IMR-90 (cell line): ENCODE results near the gene AGAP1. TPM values are rescaled to one million over a fixed set of nuclear protein-coding genes. Genes with fewer than 3 reads are reported as not detected.
A peak's percentile ranks its signal among the peaks of the same experiment; 100 is the strongest.

Experiments used
- ATAC-seq: fragments of 200-7000 bp; cut with Tn5 transposase; 2 replicates; pipeline ENCODE4 v1.9.1; 2020; ENCODE audit warnings: low read depth, mild to moderate bottlenecking, moderate library complexity
- BruUV-seq: library from RNA; stranded (reverse); fragments of 400-500 nt; replicated peaks from 2 replicates; lab custom pipeline; 2021; lab: Mats Ljungman, UMichigan
- CTCF ChIA-PET: fragments of 300-600 bp; formaldehyde crosslinking; extraction: SDS; loops from one replicate; lab custom pipeline; 2021; ENCODE audit warnings: antibody characterized with exemption; lab: Yijun Ruan, JAX
- POLR2A ChIA-PET: fragments of 300-600 bp; sonication (Branson Sonifier 250); formaldehyde crosslinking; loops from one replicate; lab custom pipeline; 2022; ENCODE audit warnings: antibody characterized with exemption; ENCODE audit not compliant: unreplicated experiment; lab: Charles Lee
- DNase-seq: peaks from one replicate; pipeline ENCODE4 v3.0.0; 2013
- H2AFZ ChIP-seq: replicated peaks from 2 replicates; pipeline ENCODE3; 2013; ENCODE audit warnings: low read length, mild to moderate bottlenecking; ENCODE audit not compliant: poor library complexity
- H2AK5ac ChIP-seq: 2 replicates; pipeline ENCODE4 v1.6.1; 2013; ENCODE audit warnings: low read depth, low read length, inconsistent platforms
- H2AK9ac ChIP-seq: replicated peaks from 2 replicates; pipeline ENCODE3; 2013; ENCODE audit warnings: mild to moderate bottlenecking, low read depth, low read length, moderate library complexity; ENCODE audit not compliant: poor library complexity
- H2BK120ac ChIP-seq: 2 replicates; pipeline ENCODE4 v1.6.1; 2013; ENCODE audit warnings: low read depth, low read length, inconsistent platforms
- H2BK15ac ChIP-seq: 3 replicates; pipeline ENCODE4 v1.6.1; 2013; ENCODE audit warnings: low read depth, low read length, inconsistent platforms
- H2BK20ac ChIP-seq: 2 replicates; pipeline ENCODE4 v1.6.1; 2013; ENCODE audit warnings: low read depth, mild to moderate bottlenecking, inconsistent platforms, low read length, moderate library complexity
- H2BK5ac ChIP-seq: 2 replicates; pipeline ENCODE4 v1.6.1; 2013; ENCODE audit warnings: mild to moderate bottlenecking, low read depth, low read length, inconsistent platforms; ENCODE audit not compliant: poor library complexity, severe bottlenecking
- H3K14ac ChIP-seq: replicated peaks from 2 replicates; pipeline ENCODE4 v1.6.1; 2013; ENCODE audit warnings: low read depth, low read length, inconsistent platforms
- H3K18ac ChIP-seq: 2 replicates; pipeline ENCODE4 v1.6.1; 2013; ENCODE audit warnings: low read depth, low read length, control low read depth
- H3K23ac ChIP-seq: 2 replicates; pipeline ENCODE4 v1.6.1; 2013; ENCODE audit warnings: low read depth, low read length, inconsistent platforms
- H3K27ac ChIP-seq: 2 replicates; pipeline ENCODE4 v1.5.1; 2013; ENCODE audit warnings: mild to moderate bottlenecking, control low read depth, low read length; ENCODE audit not compliant: insufficient read depth
- H3K27me3 ChIP-seq: 2 replicates; pipeline ENCODE4 v1.6.1; 2013; ENCODE audit warnings: low read length; ENCODE audit not compliant: control insufficient read depth, insufficient read depth
- H3K36me3 ChIP-seq: 2 replicates; pipeline ENCODE4 v1.6.1; 2013; ENCODE audit warnings: low read length, mixed read lengths; ENCODE audit not compliant: control insufficient read depth, insufficient read depth
- H3K4ac ChIP-seq: 2 replicates; pipeline ENCODE4 v1.6.1; 2013; ENCODE audit warnings: low read depth, low read length, inconsistent platforms
- H3K4me1 ChIP-seq: 2 replicates; pipeline ENCODE4 v1.6.1; 2013; ENCODE audit warnings: low read length, mixed read lengths; ENCODE audit not compliant: control insufficient read depth, insufficient read depth
- H3K4me2 ChIP-seq: 2 replicates; pipeline ENCODE4 v1.6.1; 2013; ENCODE audit warnings: low read depth, mild to moderate bottlenecking, control low read depth, low read length, moderate library complexity
- H3K4me3 ChIP-seq: 2 replicates; pipeline ENCODE4 v1.5.1; 2013; ENCODE audit warnings: low read depth, mild to moderate bottlenecking, control low read depth, low read length, moderate library complexity; ENCODE audit not compliant: insufficient read depth
- H3K56ac ChIP-seq: 2 replicates; pipeline ENCODE4 v1.6.1; 2013; ENCODE audit warnings: low read length, inconsistent platforms; ENCODE audit not compliant: insufficient read depth; ENCODE audit errors: extremely low read depth
- H3K79me1 ChIP-seq, 2 experiments: 2 replicates each; pipeline ENCODE4 v1.6.1; 2013; ENCODE audit warnings: low read length in 2 of 2, inconsistent platforms in 1 of 2, low read depth in 1 of 2
- H3K9ac ChIP-seq: 2 replicates; pipeline ENCODE4 v1.6.1; 2013; ENCODE audit warnings: low read depth, low read length, control low read depth
- H3K9me1 ChIP-seq: 2 replicates; pipeline ENCODE4 v1.6.1; 2013; ENCODE audit warnings: low read length, inconsistent platforms; ENCODE audit not compliant: insufficient read depth
- H3K9me3 ChIP-seq: 2 replicates; pipeline ENCODE4 v1.6.1; 2013; ENCODE audit warnings: low read length; ENCODE audit not compliant: control insufficient read depth, insufficient read depth
- H4K20me1 ChIP-seq: 2 replicates; pipeline ENCODE4 v1.6.1; 2013; ENCODE audit warnings: low read length, inconsistent platforms; ENCODE audit not compliant: insufficient read depth
- H4K5ac ChIP-seq: 2 replicates; pipeline ENCODE4 v1.6.1; 2013; ENCODE audit warnings: mild to moderate bottlenecking, low read depth, low read length, control low read depth
- H4K8ac ChIP-seq, 2 experiments: 2 replicates each; pipeline ENCODE4 v1.6.1; 2013; ENCODE audit warnings: low read depth in 2 of 2, low read length in 2 of 2, control low read depth in 1 of 2, inconsistent platforms in 1 of 2
- H4K91ac ChIP-seq: 2 replicates; pipeline ENCODE4 v1.6.1; 2013; ENCODE audit warnings: low read depth, low read length, inconsistent platforms; ENCODE audit not compliant: insufficient read depth
- BHLHE40 ChIP-seq: fragments of 150-350 bp; IDR thresholded peaks from 2 replicates; pipeline ENCODE4 v1.6.1; 2016; ENCODE audit warnings: mild to moderate bottlenecking, low read depth, low read length
- CEBPB ChIP-seq: IDR thresholded peaks from 2 replicates; pipeline ENCODE4 v1.6.1; 2012; ENCODE audit warnings: low read depth, low read length, improper control_type of control experiment
- CHD1 ChIP-seq: IDR thresholded peaks from 2 replicates; pipeline ENCODE4 v1.6.1; 2012; ENCODE audit warnings: low read depth, low read length, improper control_type of control experiment
- MAFK ChIP-seq: IDR thresholded peaks from 2 replicates; pipeline ENCODE4 v1.6.1; 2012; ENCODE audit warnings: low read depth, low read length, improper control_type of control experiment
- MAZ ChIP-seq: IDR thresholded peaks from 2 replicates; pipeline ENCODE4 v1.6.1; 2012; ENCODE audit warnings: low read depth, mild to moderate bottlenecking, low read length, improper control_type of control experiment, moderate library complexity, borderline replicate concordance
- MXI1 ChIP-seq: IDR thresholded peaks from 2 replicates; pipeline ENCODE4 v1.6.1; 2012; ENCODE audit warnings: low read depth, mild to moderate bottlenecking, low read length, moderate library complexity, borderline replicate concordance
- NFE2L2 ChIP-seq: fragments of 150-350 bp; IDR thresholded peaks from 2 replicates; pipeline ENCODE4 v1.6.1; 2016; ENCODE audit warnings: low read depth, mild to moderate bottlenecking, low read length
- RAD21 ChIP-seq: IDR thresholded peaks from 2 replicates; pipeline ENCODE4 v1.6.1; 2012; ENCODE audit warnings: low read length, improper control_type of control experiment
- RCOR1 ChIP-seq: IDR thresholded peaks from 2 replicates; pipeline ENCODE4 v1.6.1; 2012; ENCODE audit warnings: mild to moderate bottlenecking, low read length, improper control_type of control experiment; ENCODE audit not compliant: insufficient replicate concordance
- RFX5 ChIP-seq: IDR thresholded peaks from 2 replicates; pipeline ENCODE4 v1.8.0; 2012; ENCODE audit warnings: low read depth, mild to moderate bottlenecking, low read length, moderate library complexity
- SMC3 ChIP-seq: fragments of 150-350 bp; IDR thresholded peaks from 2 replicates; pipeline ENCODE4 v1.6.1; 2016; ENCODE audit warnings: low read depth, mild to moderate bottlenecking, antibody characterized with exemption, low read length, moderate library complexity
- WGBS, 2 experiments: methylation state at CpG; one replicate each; pipeline versions ENCODE4 v1.1.5 to v1.1.7; 2013; ENCODE audit warnings: missing lambda C conversion rate in 2 of 2; ENCODE audit not compliant: insufficient read length in 1 of 2; ENCODE audit errors: extremely low coverage in 2 of 2; 5-methylcytosine and 5-hydroxymethylcytosine counted together
- dilution Hi-C: fragments of 300-500 bp; cut with HindIII; formaldehyde crosslinking; loops from one replicate; pipeline ENCODE4 v1.14.3; 2018; ENCODE audit warnings: low sequenced_read_pairs; ENCODE audit not compliant: unreplicated experiment
- in situ Hi-C: fragments of 300-500 bp; cut with MboI; formaldehyde crosslinking; loops from 3 replicates; pipeline ENCODE4 v1.14.3; 2019; ENCODE audit warnings: low sequenced_read_pairs, inconsistent platforms, mixed read lengths
- intact Hi-C: fragments of 100-400 bp; cut with micrococcal nuclease; formaldehyde crosslinking; loops from 2 replicates; pipeline ENCODE4 v1.10.0; 2022
- polyA plus RNA-seq, 3 experiments: library from polyadenylated mRNA; depleted of rRNA; stranded (reverse); fragments of >200 nt; gene quantifications; 2 replicates each; pipeline ENCODE4 v1.2.3, GENCODE V29; 2012; ENCODE audit warnings: low replicate concordance in 1 of 3
- total RNA-seq: library from RNA; depleted of rRNA; stranded (reverse); fragments of >200 nt; gene quantifications from 2 replicates; pipeline ENCODE4 v1.2.3, GENCODE V29; 2012
- TF ChIP-seq, protein P1 (sequence below): fragments of 150-350 bp; IDR thresholded peaks from 2 replicates; pipeline ENCODE4 v1.6.1; 2017; ENCODE audit warnings: mild to moderate bottlenecking, antibody characterized with exemption, low read length, low read depth

The AGAP1 gene
- total and polyA plus RNA-seq, 2 of the 4 experiments (the other 2 are of a cell fraction) = 15.1 to 16.4 TPM

DNA sequence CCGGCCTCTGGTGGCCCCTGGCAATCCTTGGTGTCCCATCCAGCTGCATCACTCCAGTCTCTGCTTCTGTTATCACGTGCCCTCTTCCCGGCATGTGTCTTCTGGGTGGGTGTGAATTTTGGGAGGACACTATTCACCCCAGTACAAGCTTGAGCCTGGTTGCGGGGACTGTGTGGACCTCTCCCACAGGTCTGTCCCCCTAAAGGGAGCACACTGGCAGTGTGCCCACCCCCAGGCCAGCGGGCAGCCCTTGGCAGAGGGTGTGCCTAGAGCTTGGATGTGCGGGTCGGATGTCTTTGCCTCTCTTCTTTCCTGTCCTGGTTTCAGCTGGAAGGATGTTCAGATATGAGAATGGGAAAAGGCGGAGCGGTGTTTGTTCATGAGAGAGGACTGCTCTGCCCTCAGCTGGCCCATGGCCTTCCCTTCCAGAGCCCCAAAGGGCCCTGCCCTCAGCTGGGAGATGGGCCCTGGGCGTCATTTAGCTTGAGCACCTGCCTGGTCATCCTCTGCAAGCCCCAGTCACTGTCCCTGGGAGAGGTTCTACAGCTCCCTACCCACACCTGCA, 73.2 kb downstream of the AGAP1 start:
- Histone ChIP-seq H3K36me3 (no peaks in the 10 kb centered on the region), H3K9me3 (peaks cover 9% of the 10 kb centered on the region), H3K4me1 (peaks cover 10% of the 10 kb centered on the region), H3K4ac (no peak overlapping the region), H3K9ac (no peak overlapping the region), H3K23ac (no peak overlapping the region), H3K18ac (no peak overlapping the region), H2BK20ac (no peak overlapping the region), H3K27me3 (no peaks in the 10 kb centered on the region), H4K20me1 (peaks cover 56% of the 10 kb centered on the region), H2AK5ac (no peak overlapping the region), H3K56ac (no peak overlapping the region), H2AK9ac (peak overlapping the region; percentile 18), H2AFZ (peak overlapping the region; percentile 48), H3K9me1 (no peaks in the 10 kb centered on the region), H3K79me1 (peaks cover 40 to 78% of the 10 kb centered on the region in 2 experiments), H3K27ac (no peak overlapping the region), H4K8ac (no peak overlapping the region), H4K5ac (no peak overlapping the region), H3K4me3 (no peak overlapping the region), H2BK120ac (no peak overlapping the region), H2BK5ac (no peak overlapping the region), H4K91ac (no peak overlapping the region), H3K14ac (no peak overlapping the region), H2BK15ac (no peak overlapping the region), H3K4me2 (no peak overlapping the region)
- POLR2A ChIA-PET = no interaction called here
- BruUV-seq = no TSS peak
- WGBS, 2 experiments = 100% methylated on average over 1 of the region's 10 CpGs; no CpG with 5 or more reads in 1 of the 2 experiments
- in situ Hi-C loops = no loop called here
- CTCF ChIA-PET = no interaction called here
- dilution Hi-C loops = no loop called here
- ATAC-seq (no peak), DNase-seq (no peak)
- intact Hi-C loops = no loop called here
- TF ChIP-seq NFE2L2 (no peak), MAZ (no peak), RCOR1 (no peak), RAD21 (no peak), MXI1 (no peak), BHLHE40 (no peak), CHD1 (no peak), CEBPB (no peak), SMC3 (no peak), MAFK (no peak), RFX5 (no peak)
- TF ChIP-seq, protein P1, sequence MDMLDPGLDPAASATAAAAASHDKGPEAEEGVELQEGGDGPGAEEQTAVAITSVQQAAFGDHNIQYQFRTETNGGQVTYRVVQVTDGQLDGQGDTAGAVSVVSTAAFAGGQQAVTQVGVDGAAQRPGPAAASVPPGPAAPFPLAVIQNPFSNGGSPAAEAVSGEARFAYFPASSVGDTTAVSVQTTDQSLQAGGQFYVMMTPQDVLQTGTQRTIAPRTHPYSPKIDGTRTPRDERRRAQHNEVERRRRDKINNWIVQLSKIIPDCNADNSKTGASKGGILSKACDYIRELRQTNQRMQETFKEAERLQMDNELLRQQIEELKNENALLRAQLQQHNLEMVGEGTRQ = no peak
